ENCODE data around the gene EVI5. TPM values are rescaled to one million over a fixed set of nuclear protein-coding genes. Genes with fewer than 3 reads are reported as not detected.

Gene EVI5
- total and polyA plus RNA-seq, 10 of the 15 experiments (the other 5 are each of a cell fraction or from before 2014, with no cell fraction given), result 0.27 to 6.8 (median 1.7) TPM

- H3K9ac ChIP-seq (ENCODE audit: control insufficient read depth, insufficient read depth, low read length), result no peak overlapping the region
- SMC1A ChIA-PET (ENCODE audit: uncharacterized antibody, unreplicated experiment), result interaction anchor here (0.6 to 1.6 kb wide), 5 partner anchors 23 to 552 kb away, joined by 3 to 4 read pairs (median 3); no protein-coding TSS in a partner anchor
Measured at GRCh38 chr1:92791487-92792066, 6.7 kb upstream of the EVI5 start.

More at GRCh38 chr1:92791487-92792066, 6.7 kb upstream of the EVI5 start:
- Histone ChIP-seq H3K9me3 (replicated peaks; ENCODE audit: control insufficient read depth, insufficient read depth, low read length) (no peaks in the 10 kb centered on the region), H3K27me3 (replicated peaks in 1 of 2; ENCODE audit: control insufficient read depth in 2 of 2, insufficient read depth in 2 of 2, low read length in 1 of 2) (peaks cover 0 to 5% of the 10 kb centered on the region in 2 experiments; a peak in 2 of 4 replicates), H3K4me2 (ENCODE audit: control insufficient read depth, insufficient read depth) (no peak overlapping the region), H3K4me3 (no peak overlapping the region), H2AFZ (ENCODE audit: control insufficient read depth, low read depth, low read length) (no peak overlapping the region), H3K27ac (ENCODE audit: control insufficient read depth, insufficient read depth) (no peak overlapping the region), H4K20me1 (ENCODE audit: control insufficient read depth, insufficient read depth) (no peaks in the 10 kb centered on the region), H3K36me3 (ENCODE audit: control insufficient read depth in 2 of 2, insufficient read depth in 2 of 2, low read length in 1 of 2) (no peaks in the 10 kb centered on the region), H3K4me1 (ENCODE audit: control insufficient read depth, insufficient read depth, low read length) (no peaks in the 10 kb centered on the region), H3K79me2 (ENCODE audit: control insufficient read depth, insufficient read depth, low read length) (no peaks in the 10 kb centered on the region)
- 40% methylated on average over 7 of the region's 7 CpGs for WGBS (ENCODE audit: insufficient coverage, insufficient replicate concordance, low lambda C conversion rate, missing lambda C conversion rate)
- ChIA-PET POLR2A (no interaction called here), RAD21 (ENCODE audit: unreplicated experiment) (interaction anchor here (2.2 kb wide), 1 partner anchor 27 kb away, joined by 7 read pairs; no protein-coding TSS in a partner anchor), CTCF (interaction anchor here (1.0 to 2.2 kb wide), 4 partner anchors 11 to 202 kb away, joined by 3 to 6 read pairs (median 4); no protein-coding TSS in a partner anchor)
- FAIRE-seq (no peak), ATAC-seq (no peak), DNase-seq (ENCODE audit: low read depth, low spot score) (no peak)
- intact Hi-C loops (cut with micrococcal nuclease; ENCODE audit: unreplicated experiment) (no loop called here), in situ Hi-C loops (cut with MboI) (no loop called here)
- no peak for TF ChIP-seq SREBF2 (IDR thresholded peaks at IDR 0.05; ENCODE audit: low read length)
- no peak for TF ChIP-seq E2F4 (IDR thresholded peaks at IDR 0.05; ENCODE audit: low read depth, low read length)
- no peak for TF ChIP-seq CBFB (IDR thresholded peaks at IDR 0.05; ENCODE audit: low read depth)
- TF ChIP-seq ZNF384 (IDR thresholded peaks at IDR 0.05; ENCODE audit: borderline replicate concordance, low read depth, low read length), result no peak
- no peak for TF ChIP-seq NR2C2 (IDR thresholded peaks at IDR 0.05; ENCODE audit: borderline replicate concordance, control insufficient read depth, insufficient read length, low read depth)
- TF ChIP-seq, protein P1, sequence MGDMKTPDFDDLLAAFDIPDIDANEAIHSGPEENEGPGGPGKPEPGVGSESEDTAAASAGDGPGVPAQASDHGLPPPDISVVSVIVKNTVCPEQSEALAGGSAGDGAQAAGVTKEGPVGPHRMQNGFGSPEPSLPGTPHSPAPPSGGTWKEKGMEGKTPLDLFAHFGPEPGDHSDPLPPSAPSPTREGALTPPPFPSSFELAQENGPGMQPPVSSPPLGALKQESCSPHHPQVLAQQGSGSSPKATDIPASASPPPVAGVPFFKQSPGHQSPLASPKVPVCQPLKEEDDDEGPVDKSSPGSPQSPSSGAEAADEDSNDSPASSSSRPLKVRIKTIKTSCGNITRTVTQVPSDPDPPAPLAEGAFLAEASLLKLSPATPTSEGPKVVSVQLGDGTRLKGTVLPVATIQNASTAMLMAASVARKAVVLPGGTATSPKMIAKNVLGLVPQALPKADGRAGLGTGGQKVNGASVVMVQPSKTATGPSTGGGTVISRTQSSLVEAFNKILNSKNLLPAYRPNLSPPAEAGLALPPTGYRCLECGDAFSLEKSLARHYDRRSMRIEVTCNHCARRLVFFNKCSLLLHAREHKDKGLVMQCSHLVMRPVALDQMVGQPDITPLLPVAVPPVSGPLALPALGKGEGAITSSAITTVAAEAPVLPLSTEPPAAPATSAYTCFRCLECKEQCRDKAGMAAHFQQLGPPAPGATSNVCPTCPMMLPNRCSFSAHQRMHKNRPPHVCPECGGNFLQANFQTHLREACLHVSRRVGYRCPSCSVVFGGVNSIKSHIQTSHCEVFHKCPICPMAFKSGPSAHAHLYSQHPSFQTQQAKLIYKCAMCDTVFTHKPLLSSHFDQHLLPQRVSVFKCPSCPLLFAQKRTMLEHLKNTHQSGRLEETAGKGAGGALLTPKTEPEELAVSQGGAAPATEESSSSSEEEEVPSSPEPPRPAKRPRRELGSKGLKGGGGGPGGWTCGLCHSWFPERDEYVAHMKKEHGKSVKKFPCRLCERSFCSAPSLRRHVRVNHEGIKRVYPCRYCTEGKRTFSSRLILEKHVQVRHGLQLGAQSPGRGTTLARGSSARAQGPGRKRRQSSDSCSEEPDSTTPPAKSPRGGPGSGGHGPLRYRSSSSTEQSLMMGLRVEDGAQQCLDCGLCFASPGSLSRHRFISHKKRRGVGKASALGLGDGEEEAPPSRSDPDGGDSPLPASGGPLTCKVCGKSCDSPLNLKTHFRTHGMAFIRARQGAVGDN (IDR thresholded peaks at IDR 0.05), result no peak
- TF ChIP-seq ZSCAN29 (IDR thresholded peaks at IDR 0.05), result no peak
- TF ChIP-seq, protein P2, sequence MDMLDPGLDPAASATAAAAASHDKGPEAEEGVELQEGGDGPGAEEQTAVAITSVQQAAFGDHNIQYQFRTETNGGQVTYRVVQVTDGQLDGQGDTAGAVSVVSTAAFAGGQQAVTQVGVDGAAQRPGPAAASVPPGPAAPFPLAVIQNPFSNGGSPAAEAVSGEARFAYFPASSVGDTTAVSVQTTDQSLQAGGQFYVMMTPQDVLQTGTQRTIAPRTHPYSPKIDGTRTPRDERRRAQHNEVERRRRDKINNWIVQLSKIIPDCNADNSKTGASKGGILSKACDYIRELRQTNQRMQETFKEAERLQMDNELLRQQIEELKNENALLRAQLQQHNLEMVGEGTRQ (IDR thresholded peaks at IDR 0.05; ENCODE audit: borderline replicate concordance, low read depth, low read length), result no peak
- TF ChIP-seq YY1 (IDR thresholded peaks at IDR 0.05; ENCODE audit: low read depth, low read length), result no peak
- TF ChIP-seq BHLHE40 (IDR thresholded peaks at IDR 0.05; ENCODE audit: borderline replicate concordance in 1 of 2, low read depth in 2 of 2, low read length in 1 of 2), result no peak
- no TSS peak for BruUV-seq (replicated peaks)
